CD4-positive, alpha-beta T cell (primary cell): Measurements from ENCODE around the gene KCTD21. TPM values are rescaled to one million over a fixed set of nuclear protein-coding genes. Genes with fewer than 3 reads are reported as not detected.
"Not testable (repeated sequence)": the region's sequence is repeated elsewhere in the genome, so short reads cannot be mapped to it uniquely, and the experiment has no call there.

Source experiments
- ATAC-seq: fragments of 200-7000 bp; cut with Tn5 transposase; one replicate; pipeline ENCODE4 v1.10.0; 2022; ENCODE audit warnings: mild to moderate bottlenecking; ENCODE audit not compliant: poor library complexity
- CTCF ChIA-PET: fragments of 350-600 bp; sonication (Branson Sonifier 250); formaldehyde crosslinking; loops from one replicate; lab custom pipeline; 2021; ENCODE audit warnings: antibody characterized with exemption, inconsistent platforms; lab: Charles Lee
- POLR2A ChIA-PET: fragments of 350-600 bp; sonication (Branson Sonifier 250); formaldehyde crosslinking; loops from one replicate; lab custom pipeline; 2021; ENCODE audit warnings: antibody characterized with exemption, inconsistent platforms; lab: Charles Lee
- DNase-seq, 14 experiments: peaks; one replicate each; pipeline ENCODE4 v3.0.0-alpha.2; 2013 to 2020; ENCODE audit warnings: mixed read lengths in 2 of 14
- H3K27ac ChIP-seq, 2 donors: one replicate each; pipeline versions ENCODE4 v1.5.1 to v1.7.0; 2013; ENCODE audit warnings: low read length in 2 of 2, low read depth in 1 of 2, mild to moderate bottlenecking in 1 of 2
- H3K27me3 ChIP-seq, 2 experiments: 1 replicate in 1 of 2; 2 replicates in 1 of 2; pipeline versions ENCODE4 v1.6.1 to v1.7.0; 2013; ENCODE audit warnings: low read length in 2 of 2, control low read depth in 1 of 2, mild to moderate bottlenecking in 1 of 2, moderate library complexity in 1 of 2; ENCODE audit not compliant: insufficient read depth in 2 of 2, control insufficient read depth in 1 of 2
- H3K36me3 ChIP-seq: one replicate; pipeline ENCODE4 v1.6.1; 2013; ENCODE audit warnings: low read length, control low read depth; ENCODE audit not compliant: insufficient read depth
- H3K4me1 ChIP-seq: one replicate; pipeline ENCODE4 v1.6.1; 2013; ENCODE audit warnings: low read length, control low read depth; ENCODE audit not compliant: insufficient read depth
- H3K4me3 ChIP-seq: one replicate; pipeline ENCODE4 v1.5.1; 2013; ENCODE audit warnings: mild to moderate bottlenecking, low read length, moderate library complexity
- H3K9me3 ChIP-seq, 2 experiments: 1 replicate in 1 of 2; 2 replicates in 1 of 2; pipeline versions ENCODE4 v1.6.1 to v1.7.0; 2013; ENCODE audit warnings: low read length in 2 of 2, mild to moderate bottlenecking in 2 of 2, control low read depth in 1 of 2, moderate library complexity in 1 of 2; ENCODE audit not compliant: control insufficient read depth in 1 of 2, insufficient read depth in 1 of 2
- H3K27ac Mint-ChIP-seq: one replicate; pipeline ENCODE4 v1.8.0; 2020; ENCODE audit warnings: mixed read lengths
- H3K27me3 Mint-ChIP-seq: one replicate; pipeline ENCODE4 v1.8.0; 2021; ENCODE audit warnings: mixed read lengths
- H3K36me3 Mint-ChIP-seq: one replicate; pipeline ENCODE4 v1.8.0; 2021; ENCODE audit warnings: low read depth, mixed read lengths
- H3K4me1 Mint-ChIP-seq: one replicate; pipeline ENCODE4 v1.8.0; 2021; ENCODE audit warnings: low read depth, mixed read lengths
- H3K4me3 Mint-ChIP-seq: one replicate; pipeline ENCODE4 v1.8.0; 2020; ENCODE audit warnings: mild to moderate bottlenecking, mixed read lengths
- H3K9me3 Mint-ChIP-seq: one replicate; pipeline ENCODE4 v1.8.0; 2020; ENCODE audit warnings: mixed read lengths
- intact Hi-C, 2 experiments: fragments of 100-400 bp; cut with DNase I in 1 of 2; cut with micrococcal nuclease in 1 of 2; formaldehyde crosslinking; loops; one replicate each; pipeline versions ENCODE4 v1.15.1 to v1.9.0; 2023 to 2025; cut with DNase I, micrococcal nuclease
- total RNA-seq, 174 experiments: library from RNA in 2 of 174; stranded (reverse) in 2 of 174; gene quantifications; one replicate each; pipeline ENCODE4 v1.2.3 and lab custom pipeline; 2021 to 2026
- TF ChIP-seq, protein P1 (sequence below): fragments of 200-600 bp; IDR thresholded peaks from one replicate; pipeline ENCODE4 v1.8.0; 2022; ENCODE audit warnings: antibody characterized with exemption, mild to moderate bottlenecking

The KCTD21 gene
- total RNA-seq, 2 experiments from 2014 or later: 3.5 to 6.5 TPM

DNA sequence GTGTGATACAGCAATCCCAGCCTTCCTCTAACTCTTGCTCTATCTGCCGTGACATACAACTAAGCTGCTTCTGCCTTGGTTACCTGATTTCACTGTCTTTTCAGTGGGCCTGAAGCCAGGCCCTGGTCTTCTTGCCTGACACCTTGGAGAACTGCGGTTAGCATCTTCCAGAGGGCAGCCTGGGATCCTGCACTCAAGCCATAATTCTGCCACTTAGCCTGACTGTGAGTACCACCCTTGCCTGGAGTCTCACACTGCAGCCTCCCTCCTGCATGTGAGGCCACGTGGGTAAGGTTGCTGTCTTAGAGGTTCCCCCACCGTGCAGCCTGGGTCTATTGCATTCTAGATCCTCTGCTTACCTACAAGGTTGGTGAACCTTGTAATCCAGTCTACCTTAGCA is 36.1 kb upstream of the KCTD21 start:
- ChIA-PET CTCF (no interaction called here), POLR2A (no interaction called here)
- H3K9me3 Mint-ChIP-seq: no peaks in the 10 kb centered on the region
- Histone ChIP-seq H3K27me3 (no peaks in the 10 kb centered on the region), H3K36me3 (peaks cover 11% of the 10 kb centered on the region), H3K4me3 (no peak overlapping the region), H3K4me1 (peaks cover 3% of the 10 kb centered on the region), H3K27ac (no peak overlapping the region), H3K9me3 (no peaks in the 10 kb centered on the region)
- no peak overlapping the region for H3K4me3 Mint-ChIP-seq
- TF ChIP-seq, protein P1, sequence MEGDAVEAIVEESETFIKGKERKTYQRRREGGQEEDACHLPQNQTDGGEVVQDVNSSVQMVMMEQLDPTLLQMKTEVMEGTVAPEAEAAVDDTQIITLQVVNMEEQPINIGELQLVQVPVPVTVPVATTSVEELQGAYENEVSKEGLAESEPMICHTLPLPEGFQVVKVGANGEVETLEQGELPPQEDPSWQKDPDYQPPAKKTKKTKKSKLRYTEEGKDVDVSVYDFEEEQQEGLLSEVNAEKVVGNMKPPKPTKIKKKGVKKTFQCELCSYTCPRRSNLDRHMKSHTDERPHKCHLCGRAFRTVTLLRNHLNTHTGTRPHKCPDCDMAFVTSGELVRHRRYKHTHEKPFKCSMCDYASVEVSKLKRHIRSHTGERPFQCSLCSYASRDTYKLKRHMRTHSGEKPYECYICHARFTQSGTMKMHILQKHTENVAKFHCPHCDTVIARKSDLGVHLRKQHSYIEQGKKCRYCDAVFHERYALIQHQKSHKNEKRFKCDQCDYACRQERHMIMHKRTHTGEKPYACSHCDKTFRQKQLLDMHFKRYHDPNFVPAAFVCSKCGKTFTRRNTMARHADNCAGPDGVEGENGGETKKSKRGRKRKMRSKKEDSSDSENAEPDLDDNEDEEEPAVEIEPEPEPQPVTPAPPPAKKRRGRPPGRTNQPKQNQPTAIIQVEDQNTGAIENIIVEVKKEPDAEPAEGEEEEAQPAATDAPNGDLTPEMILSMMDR: no peak
- DNase-seq (no peak), ATAC-seq (no peak)
- H3K27me3 Mint-ChIP-seq: no peaks in the 10 kb centered on the region
- no peaks in the 10 kb centered on the region for H3K36me3 Mint-ChIP-seq
- no peak overlapping the region for H3K27ac Mint-ChIP-seq
- intact Hi-C loops: no loop called here
- H3K4me1 Mint-ChIP-seq: peaks cover 5% of the 10 kb centered on the region

DNA sequence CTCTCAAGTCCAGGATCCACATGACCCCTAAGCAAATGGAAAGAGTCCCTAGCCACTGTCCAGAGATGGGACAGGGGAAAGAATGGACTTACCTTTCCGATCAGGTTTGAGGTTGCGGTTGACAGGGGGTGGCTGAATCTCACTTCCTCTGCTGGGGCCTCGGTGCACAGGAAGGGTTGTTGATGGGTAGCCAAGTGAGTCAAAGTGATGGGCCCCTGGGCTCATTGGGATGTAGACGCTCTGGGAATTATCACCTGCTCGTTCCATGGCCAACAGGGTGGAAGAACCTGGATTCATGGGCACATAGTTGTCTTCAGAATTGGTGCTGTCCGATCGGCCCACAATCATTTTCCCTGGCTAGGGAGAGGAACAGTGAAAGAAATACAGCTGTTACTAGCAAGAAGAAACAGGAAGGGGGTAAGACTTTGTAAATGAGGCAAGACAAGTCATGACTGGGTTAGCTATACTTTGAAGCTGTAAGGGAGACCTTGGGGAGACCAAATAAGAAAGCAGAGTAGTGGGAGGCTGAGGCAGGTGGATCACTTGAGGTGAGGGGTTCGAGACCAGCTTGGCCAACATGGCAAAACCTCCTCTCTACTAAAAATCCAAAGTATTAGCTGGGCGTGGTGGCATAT is 35.0 kb upstream of the KCTD21 start:
- H3K27me3 ChIP-seq: no peaks in the 10 kb centered on the region
- Mint-ChIP-seq H3K27me3 (no peaks in the 10 kb centered on the region), H3K27ac (peak overlapping the region; percentile 42), H3K4me1 (peaks cover 5% of the 10 kb centered on the region), H3K9me3 (no peaks in the 10 kb centered on the region), H3K36me3 (no peaks in the 10 kb centered on the region), H3K4me3 (no peak overlapping the region)
- H3K36me3 ChIP-seq: peaks cover 11% of the 10 kb centered on the region
- no peak overlapping the region for H3K27ac ChIP-seq
- TF ChIP-seq, protein P1: no peak
- H3K4me3 ChIP-seq: no peak overlapping the region
- POLR2A ChIA-PET: no interaction called here
- H3K4me1 ChIP-seq: peaks cover 3% of the 10 kb centered on the region
- ATAC-seq (no peak), DNase-seq (no peak)
- CTCF ChIA-PET: no interaction called here
- H3K9me3 ChIP-seq: no peaks in the 10 kb centered on the region
- intact Hi-C loops: no loop called here

DNA sequence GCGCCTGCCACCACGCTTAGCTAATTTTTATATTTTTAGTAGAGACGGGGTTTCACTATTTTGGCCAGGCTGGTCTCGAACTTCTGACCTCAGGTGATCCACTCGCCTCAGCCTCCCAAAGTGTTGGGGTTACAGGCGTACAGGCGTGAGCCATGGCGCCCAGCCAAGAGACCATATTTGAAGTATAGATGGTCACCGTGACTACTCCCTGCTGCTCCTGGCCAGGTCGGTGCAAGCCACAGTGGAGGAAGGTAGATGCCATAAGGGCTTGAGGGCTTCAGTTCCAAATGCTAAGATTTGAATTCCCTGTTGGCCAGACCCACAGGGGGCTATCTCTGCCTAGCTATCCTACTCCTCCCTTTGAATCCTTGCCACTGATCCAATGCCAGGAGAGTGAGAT is 34.3 kb upstream of the KCTD21 start:
- H3K27ac Mint-ChIP-seq, H3K36me3 Mint-ChIP-seq, H3K27me3 Mint-ChIP-seq, H3K27me3 ChIP-seq, H3K4me3 Mint-ChIP-seq, H3K4me3 ChIP-seq, H3K9me3 Mint-ChIP-seq, intact Hi-C loops, H3K4me1 ChIP-seq, DNase-seq, H3K9me3 ChIP-seq, ATAC-seq, H3K4me1 Mint-ChIP-seq, POLR2A ChIA-PET, CTCF ChIA-PET, H3K27ac ChIP-seq: not testable (repeated sequence)
- peaks cover 11% of the 10 kb centered on the region for H3K36me3 ChIP-seq
